ENCODE data around the gene SPTBN1. TPM values are rescaled to one million over a fixed set of nuclear protein-coding genes. Genes with fewer than 3 reads are reported as not detected.
A peak's percentile ranks its signal among the peaks of the same experiment; 100 is the strongest.

Gene SPTBN1
- total RNA-seq, 1 donor from 2014 or later: 983 TPM

DNA sequence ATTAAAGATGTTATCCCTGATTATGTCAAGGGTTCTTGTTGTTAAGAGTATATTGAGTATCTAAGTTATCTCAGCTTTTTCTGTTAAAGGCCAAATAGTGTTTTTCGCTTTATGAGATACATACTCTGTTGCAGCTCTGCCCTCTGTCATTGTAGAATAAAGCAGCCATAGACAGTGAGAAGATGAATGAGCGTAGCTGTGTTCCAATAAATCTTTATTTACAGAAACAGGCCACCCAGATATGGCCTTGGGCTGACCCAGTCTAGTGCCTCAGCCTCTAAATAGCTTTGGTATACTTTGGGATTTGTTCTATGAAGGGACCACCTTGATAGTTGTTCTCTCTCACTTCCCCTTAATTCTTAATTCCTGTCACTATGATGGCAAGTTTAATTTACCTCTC, 194.5 kb downstream of the SPTBN1 start:
- Mint-ChIP-seq H3K9me3 (ENCODE audit: unreplicated experiment) (no peaks in the 10 kb centered on the region), H3K27ac (ENCODE audit: unreplicated experiment) (peak overlapping the region; percentile 4), H3K4me1 (ENCODE audit: unreplicated experiment) (peaks cover 7% of the 10 kb centered on the region), H3K36me3 (ENCODE audit: low read depth, unreplicated experiment) (peaks cover 95% of the 10 kb centered on the region), H3K4me3 (ENCODE audit: unreplicated experiment) (no peak overlapping the region), H3K27me3 (ENCODE audit: unreplicated experiment) (peaks cover 54% of the 10 kb centered on the region)
- TF ChIP-seq, protein P1, sequence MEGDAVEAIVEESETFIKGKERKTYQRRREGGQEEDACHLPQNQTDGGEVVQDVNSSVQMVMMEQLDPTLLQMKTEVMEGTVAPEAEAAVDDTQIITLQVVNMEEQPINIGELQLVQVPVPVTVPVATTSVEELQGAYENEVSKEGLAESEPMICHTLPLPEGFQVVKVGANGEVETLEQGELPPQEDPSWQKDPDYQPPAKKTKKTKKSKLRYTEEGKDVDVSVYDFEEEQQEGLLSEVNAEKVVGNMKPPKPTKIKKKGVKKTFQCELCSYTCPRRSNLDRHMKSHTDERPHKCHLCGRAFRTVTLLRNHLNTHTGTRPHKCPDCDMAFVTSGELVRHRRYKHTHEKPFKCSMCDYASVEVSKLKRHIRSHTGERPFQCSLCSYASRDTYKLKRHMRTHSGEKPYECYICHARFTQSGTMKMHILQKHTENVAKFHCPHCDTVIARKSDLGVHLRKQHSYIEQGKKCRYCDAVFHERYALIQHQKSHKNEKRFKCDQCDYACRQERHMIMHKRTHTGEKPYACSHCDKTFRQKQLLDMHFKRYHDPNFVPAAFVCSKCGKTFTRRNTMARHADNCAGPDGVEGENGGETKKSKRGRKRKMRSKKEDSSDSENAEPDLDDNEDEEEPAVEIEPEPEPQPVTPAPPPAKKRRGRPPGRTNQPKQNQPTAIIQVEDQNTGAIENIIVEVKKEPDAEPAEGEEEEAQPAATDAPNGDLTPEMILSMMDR (IDR thresholded peaks at IDR 0.05; ENCODE audit: unreplicated experiment): no peak
- no peak for DNase-seq (ENCODE audit: low spot score)

DNA sequence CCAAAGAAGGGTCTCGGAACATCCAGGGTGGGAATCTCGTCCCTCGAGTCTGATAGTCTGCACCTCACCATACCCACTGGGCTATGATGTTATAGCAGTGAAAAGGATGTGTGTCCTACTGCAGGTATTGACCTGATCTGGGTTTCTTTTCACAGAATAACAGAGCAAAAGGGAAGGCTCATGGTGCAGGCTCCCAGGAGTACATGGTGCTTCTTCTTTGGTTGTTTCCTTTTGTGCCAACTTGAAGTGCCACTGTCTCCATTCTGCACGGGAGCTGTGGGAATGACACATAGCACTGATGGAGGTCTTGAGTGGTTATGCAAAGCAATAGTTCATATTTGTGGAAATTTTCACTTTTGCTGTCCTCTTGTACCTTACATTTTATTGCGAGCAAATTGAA, 195.2 kb downstream of the SPTBN1 start:
- Mint-ChIP-seq H3K36me3 (ENCODE audit: low read depth, unreplicated experiment) (peaks cover 95% of the 10 kb centered on the region), H3K4me1 (ENCODE audit: unreplicated experiment) (peaks cover 13% of the 10 kb centered on the region), H3K27ac (ENCODE audit: unreplicated experiment) (no peak overlapping the region), H3K9me3 (ENCODE audit: unreplicated experiment) (no peaks in the 10 kb centered on the region), H3K4me3 (ENCODE audit: unreplicated experiment) (no peak overlapping the region), H3K27me3 (ENCODE audit: unreplicated experiment) (peaks cover 59% of the 10 kb centered on the region)
- no peak for DNase-seq (ENCODE audit: low spot score)
- TF ChIP-seq, protein P1 (IDR thresholded peaks at IDR 0.05; ENCODE audit: unreplicated experiment): no peak

DNA sequence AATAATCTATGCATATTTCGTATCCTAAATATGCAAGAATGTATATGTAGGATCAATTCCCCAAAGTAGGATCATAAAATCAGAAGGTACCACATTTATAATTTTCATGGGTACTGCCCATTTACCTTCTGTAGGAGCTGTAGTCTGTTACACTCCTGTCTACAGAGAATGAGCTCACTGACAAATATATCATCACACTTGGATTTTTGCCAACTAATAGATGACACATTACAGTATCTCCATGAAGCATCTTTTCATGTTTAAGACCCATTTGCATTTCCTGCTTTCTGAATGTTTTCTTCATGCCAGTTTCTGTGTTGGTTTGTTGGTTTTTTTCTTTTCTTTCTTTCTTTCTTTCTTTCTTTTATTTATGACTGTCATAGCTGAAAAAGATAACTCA, 196.4 kb downstream of the SPTBN1 start:
- TF ChIP-seq, protein P1 (IDR thresholded peaks at IDR 0.05; ENCODE audit: unreplicated experiment): no peak
- peaks cover 92% of the 10 kb centered on the region for H3K36me3 Mint-ChIP-seq (ENCODE audit: low read depth, unreplicated experiment)
- H3K4me3 Mint-ChIP-seq (ENCODE audit: unreplicated experiment): peak overlapping the region; percentile 68
- peak overlapping the region; percentile 36 for H3K27ac Mint-ChIP-seq (ENCODE audit: unreplicated experiment)
- peaks cover 21% of the 10 kb centered on the region for H3K4me1 Mint-ChIP-seq (ENCODE audit: unreplicated experiment)
- H3K27me3 Mint-ChIP-seq (ENCODE audit: unreplicated experiment): peaks cover 57% of the 10 kb centered on the region
- DNase-seq (ENCODE audit: low spot score): no peak
- no peaks in the 10 kb centered on the region for H3K9me3 Mint-ChIP-seq (ENCODE audit: unreplicated experiment)

DNA sequence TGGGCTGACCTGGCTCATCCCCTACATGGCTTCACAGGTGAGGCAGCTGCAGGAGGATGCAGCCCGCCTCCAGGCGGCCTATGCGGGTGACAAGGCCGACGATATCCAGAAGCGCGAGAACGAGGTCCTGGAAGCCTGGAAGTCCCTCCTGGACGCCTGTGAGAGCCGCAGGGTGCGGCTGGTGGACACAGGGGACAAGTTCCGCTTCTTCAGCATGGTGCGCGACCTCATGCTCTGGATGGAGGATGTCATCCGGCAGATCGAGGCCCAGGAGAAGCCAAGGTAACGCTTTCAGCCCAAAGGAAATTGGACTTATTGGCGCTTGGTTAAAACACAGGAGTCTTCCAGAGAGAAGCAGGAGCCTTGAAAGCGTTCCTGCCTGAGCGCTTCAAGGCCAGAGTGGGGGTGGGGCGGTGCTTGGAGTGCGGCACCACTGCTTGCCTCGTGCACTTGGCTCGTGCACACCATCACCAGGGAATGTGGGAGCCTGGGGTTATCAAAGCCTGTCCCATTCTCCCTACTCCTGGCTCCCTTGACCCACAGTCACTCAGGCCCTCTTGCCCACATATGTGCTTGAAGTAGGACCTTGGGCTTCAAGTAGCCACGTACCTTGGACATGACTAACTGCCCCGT, 197.6 kb downstream of the SPTBN1 start:
- H3K4me1 Mint-ChIP-seq (ENCODE audit: unreplicated experiment): peaks cover 32% of the 10 kb centered on the region
- H3K9me3 Mint-ChIP-seq (ENCODE audit: unreplicated experiment): no peaks in the 10 kb centered on the region
- DNase-seq (ENCODE audit: low spot score): no peak
- H3K36me3 Mint-ChIP-seq (ENCODE audit: low read depth, unreplicated experiment): peaks cover 93% of the 10 kb centered on the region
- TF ChIP-seq, protein P1 (IDR thresholded peaks at IDR 0.05; ENCODE audit: unreplicated experiment): no peak
- no peak overlapping the region for H3K27ac Mint-ChIP-seq (ENCODE audit: unreplicated experiment)
- peak overlapping the region; percentile 73 for H3K4me3 Mint-ChIP-seq (ENCODE audit: unreplicated experiment)
- peaks cover 53% of the 10 kb centered on the region for H3K27me3 Mint-ChIP-seq (ENCODE audit: unreplicated experiment)

DNA sequence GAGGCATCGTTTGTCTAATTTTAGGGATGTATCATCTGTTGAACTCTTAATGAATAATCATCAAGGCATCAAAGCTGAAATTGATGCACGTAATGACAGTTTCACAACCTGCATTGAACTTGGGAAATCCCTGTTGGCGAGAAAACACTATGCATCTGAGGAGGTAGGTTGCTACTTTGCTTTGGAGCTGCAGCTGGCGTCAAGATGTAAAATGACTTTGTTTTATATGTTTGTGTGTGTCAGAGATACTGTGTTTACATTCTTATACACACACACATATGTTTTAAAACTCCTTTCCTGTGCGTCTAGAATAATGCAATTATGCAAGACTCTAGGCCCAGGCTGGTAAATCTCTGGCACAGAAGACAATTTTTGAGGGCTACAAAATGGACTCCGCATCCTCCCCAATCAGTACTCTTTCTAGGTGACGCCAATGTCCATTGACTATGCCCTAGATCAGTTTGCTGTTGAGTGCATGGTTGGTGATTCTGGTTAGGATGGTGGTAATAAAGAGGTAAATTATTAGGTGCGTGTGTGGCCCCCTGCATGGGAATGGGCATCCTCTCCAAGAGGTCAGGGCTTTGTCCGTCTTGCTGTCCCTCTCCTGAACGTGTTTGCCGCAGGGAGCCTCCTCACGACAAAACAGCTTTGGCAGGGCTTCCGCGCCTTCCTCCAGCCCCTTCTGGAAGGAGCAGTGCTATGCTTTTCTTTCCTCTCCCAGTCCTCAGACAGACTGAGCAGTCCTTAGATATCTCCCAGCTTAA, 199.1 kb downstream of the SPTBN1 start:
- Mint-ChIP-seq H3K36me3 (ENCODE audit: low read depth, unreplicated experiment) (peaks cover 92% of the 10 kb centered on the region), H3K9me3 (ENCODE audit: unreplicated experiment) (no peaks in the 10 kb centered on the region), H3K4me3 (ENCODE audit: unreplicated experiment) (peak overlapping the region; percentile 63), H3K27ac (ENCODE audit: unreplicated experiment) (peak overlapping the region; percentile 58), H3K4me1 (ENCODE audit: unreplicated experiment) (peaks cover 35% of the 10 kb centered on the region), H3K27me3 (ENCODE audit: unreplicated experiment) (peaks cover 47% of the 10 kb centered on the region)
- TF ChIP-seq, protein P1 (IDR thresholded peaks at IDR 0.05; ENCODE audit: unreplicated experiment): no peak
- DNase-seq (ENCODE audit: low spot score): no peak

Data from endothelial cell (in vitro differentiated cells).